HTERT RPE-1 (cell line): Measurements from ENCODE around the gene CRTC3.
"Not testable (repeated sequence)": the region's sequence is repeated elsewhere in the genome, so short reads cannot be mapped to it uniquely, and the experiment has no call there.

Source experiments
- in situ Hi-C: fragments of 300-500 bp; cut with MboI; formaldehyde crosslinking; loops from 4 replicates; pipeline ENCODE4 v1.14.3; 2020; ENCODE audit warnings: low sequenced_read_pairs

CRTC3 gene

DNA sequence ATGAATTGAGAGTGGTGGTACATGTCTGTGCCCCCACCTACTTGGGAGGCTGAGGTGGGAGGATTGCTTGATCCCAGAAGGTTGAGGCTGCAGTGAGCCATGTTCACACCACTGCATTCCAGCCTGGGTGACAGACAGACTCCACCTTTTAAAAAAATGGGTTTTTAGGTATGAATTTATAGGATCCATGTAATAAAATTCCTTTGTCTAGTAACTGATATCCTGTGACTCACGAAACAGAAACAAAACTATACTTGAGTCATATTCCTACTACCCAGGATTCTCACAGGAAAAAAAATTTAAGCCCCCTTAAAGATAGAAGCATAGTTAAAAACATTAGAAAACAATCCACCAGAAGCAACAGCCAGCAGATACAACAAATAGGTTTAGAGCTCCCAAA, 10.0 kb upstream of the CRTC3 start:
- in situ Hi-C loops: no loop called here

DNA sequence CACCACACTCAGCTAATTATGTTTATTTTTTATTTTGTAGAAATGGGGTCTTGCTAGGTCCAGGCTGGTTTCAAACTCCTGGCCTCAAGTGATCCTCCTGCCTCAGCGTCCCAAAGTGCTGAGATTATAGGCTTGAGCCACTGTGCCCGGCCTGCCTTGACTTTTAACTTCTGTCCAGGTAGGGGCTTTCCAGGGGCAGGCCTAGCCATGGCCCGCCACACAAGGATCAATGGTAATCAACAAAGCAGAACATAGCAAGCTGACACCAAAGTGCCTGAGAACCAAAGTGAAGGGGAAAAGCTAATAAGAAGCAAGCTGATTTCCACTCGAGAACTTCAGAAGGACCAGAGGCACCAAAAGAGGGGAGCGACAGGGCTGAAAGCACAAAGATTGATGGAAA, 9.4 kb upstream of the CRTC3 start:
- in situ Hi-C loops: no loop called here

DNA sequence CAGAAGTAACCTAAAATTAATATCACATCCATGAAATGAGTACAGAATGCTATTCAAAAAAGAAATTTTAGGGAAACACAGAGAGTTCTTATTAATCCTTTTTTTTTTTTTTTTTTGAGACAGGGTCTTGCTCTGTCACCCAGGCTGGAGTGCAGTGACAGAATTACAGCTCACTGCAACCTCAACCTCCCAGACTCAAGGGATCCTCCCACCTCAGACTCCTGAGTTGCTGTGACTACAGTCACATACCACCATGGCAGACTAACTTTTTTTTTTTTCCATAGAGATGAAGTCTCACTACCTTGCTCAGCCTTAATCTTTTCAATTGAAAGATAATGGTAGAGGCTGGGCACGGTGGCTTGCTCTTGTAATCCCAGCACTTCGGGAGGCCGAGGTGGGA, 6.3 kb upstream of the CRTC3 start:
- in situ Hi-C loops: no loop called here

DNA sequence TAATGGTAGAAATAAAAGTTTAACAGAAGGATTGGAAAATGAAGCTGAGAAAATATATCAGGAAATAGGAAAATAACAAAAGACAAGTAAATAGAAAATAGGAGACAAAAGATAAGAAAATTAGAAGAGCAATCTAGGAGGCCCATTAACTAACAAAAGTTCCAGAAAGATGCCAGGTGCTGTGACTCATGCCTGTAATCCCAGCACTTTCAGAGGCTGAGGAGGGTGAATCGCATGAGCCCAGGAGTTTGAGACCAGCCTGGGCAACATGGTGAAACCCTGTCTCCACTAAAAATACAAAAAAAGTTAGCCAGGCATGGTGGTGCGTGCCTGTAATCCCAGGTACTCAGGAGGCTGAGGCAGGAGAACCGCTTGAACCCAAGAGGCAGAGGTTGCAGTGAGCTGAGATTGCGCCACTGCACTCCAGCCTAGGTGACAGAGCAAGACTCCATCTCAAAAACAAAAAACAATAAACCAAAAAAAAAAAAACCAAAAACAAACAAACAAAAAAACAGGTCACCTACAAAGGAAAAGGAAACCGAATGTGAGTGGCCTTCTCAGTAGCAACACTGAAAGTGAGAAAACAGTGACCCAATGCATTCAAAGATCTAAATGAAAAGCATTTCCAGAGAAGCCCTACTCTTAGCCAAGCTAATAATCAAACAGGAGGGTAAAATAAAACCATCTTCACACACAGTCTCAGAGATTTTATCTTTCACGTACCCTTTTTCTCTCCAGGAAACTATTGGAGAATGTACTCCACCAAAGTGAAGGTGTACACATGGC, 5.5 kb upstream of the CRTC3 start:
- in situ Hi-C loops: not testable (repeated sequence)

DNA sequence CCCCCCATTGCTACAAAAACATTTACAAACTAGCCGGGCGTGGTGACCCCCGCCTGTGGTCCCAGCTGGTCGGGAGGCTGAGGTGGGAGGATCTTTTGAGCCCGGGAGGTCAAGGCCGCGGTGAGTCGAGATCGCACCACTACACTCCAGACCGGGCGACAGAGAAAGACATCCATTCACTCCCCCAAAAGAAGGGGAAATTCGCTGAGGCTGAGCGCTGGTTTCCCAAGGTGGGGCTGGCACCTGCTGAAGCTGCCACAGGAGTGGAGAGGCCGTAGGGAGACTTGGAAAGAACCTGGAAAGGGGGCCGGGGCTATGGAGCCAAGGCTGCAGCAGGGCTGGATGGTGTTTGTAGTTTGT, 732 bp upstream of the CRTC3 start:
- in situ Hi-C loops: no loop called here

DNA sequence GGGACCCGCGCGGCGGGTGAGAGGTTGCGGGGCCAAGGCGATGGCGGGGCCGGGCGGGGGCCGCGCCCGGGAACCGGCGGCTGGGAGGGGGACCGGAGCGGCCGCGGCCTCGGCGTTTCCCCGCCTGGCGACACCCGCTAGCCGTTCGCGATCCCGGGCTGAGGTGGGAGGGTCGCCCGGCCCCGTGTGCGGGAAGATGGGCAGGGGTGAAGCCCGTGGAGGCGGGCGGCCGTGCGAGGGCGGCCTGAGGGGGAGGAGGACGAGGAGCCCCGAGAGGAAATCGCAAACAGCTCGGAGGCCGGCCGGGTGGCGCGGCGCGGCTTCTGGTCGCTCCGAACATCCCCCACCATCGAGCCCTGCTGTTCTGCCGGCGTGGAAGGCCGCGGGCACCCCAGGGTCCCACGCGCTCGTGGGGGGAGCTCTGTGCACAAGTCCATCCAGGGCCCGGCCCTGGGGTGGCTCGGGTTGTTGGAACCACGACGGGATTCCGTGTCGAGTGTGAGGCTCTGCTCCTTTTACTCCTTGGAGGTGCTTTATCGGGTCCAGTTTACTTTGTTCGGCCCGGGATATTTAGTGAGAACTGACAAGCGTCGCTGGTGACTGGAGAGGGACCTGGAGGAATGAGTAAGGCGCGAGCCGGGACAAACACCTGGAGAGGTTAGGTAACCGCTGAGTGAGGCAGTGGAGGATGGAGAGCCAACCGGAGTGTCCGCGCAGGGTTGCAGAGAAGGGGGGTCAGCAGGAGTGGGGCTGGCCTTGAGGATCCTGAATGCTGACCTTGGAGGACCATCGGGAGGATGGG, 728 bp downstream of the CRTC3 start:
- in situ Hi-C loops: no loop called here

DNA sequence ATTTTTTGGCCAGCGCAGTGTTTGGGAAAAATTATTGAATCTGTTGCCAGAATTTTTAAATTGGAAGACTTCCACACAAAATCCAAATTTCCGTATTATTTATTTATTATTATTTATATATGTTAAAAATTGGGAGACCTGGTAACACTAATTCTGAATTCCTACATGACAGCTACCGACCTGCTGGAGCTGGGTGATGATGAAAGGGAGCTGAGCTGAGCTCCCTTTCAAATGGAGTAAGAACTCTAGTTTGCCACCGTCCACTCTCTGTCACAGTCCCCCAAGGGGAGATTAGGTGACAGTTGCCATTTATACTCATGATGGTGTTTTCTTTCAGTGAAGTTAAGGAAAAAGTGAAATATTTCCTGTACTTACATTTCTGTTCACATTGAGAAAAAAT, 1.4 kb downstream of the CRTC3 start:
- in situ Hi-C loops: no loop called here

DNA sequence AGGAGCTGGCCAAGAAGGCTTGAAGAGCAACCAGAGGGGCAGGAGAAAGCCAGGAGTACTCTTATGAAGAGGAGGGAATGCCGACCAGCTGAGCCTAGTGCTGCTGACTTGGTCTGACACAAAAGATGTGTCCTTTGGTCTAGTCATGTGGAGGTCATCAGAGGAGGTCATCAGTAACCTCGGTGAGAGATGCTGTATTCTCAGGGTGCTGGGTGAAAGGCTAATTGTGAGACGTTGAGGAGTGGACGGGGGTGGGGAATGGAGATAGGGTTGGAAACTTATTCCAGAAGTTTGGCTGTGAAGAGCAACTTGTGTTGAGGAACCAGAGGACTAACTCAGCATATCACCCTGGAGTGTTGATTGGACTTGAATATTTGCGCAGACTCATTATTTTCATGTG, 5.5 kb downstream of the CRTC3 start:
- in situ Hi-C loops: no loop called here

DNA sequence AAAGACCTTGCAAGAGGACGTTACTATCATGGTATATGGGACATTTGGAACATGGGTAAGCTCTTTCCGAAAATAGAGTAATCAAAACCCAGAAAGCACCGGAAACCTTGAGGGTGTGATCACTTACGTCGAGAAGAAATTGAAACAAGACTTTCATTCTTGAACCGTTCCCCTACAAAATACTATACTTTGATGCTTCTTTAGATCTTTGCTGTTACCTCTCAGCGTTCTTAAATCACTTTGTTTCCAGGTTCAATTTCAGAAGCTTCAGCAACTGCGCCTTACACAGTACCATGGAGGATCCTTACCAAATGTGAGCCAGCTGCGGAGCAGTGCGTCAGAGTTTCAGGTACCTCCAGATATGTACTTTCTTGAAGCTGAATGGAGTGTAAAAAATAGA, 10.1 kb downstream of the CRTC3 start:
- in situ Hi-C loops: no loop called here

DNA sequence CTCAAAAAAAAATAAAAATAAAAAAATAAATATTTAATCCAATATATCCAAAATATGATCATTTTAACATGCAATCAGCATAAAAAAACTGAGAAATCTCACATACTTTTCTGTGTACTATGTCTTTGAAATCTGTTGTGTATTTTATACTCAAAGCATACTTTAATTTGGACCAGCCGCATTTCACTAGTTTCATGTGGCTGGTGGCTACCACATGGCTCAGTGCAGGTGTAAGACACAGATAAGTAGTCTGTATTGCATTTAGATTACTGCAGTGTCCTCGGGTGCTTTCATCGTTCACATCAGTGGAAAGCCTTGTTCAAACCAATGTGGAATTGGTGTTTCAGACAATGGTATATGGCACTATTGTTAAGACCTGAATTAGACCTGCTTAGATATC, 11.0 kb downstream of the CRTC3 start:
- in situ Hi-C loops: no loop called here

DNA sequence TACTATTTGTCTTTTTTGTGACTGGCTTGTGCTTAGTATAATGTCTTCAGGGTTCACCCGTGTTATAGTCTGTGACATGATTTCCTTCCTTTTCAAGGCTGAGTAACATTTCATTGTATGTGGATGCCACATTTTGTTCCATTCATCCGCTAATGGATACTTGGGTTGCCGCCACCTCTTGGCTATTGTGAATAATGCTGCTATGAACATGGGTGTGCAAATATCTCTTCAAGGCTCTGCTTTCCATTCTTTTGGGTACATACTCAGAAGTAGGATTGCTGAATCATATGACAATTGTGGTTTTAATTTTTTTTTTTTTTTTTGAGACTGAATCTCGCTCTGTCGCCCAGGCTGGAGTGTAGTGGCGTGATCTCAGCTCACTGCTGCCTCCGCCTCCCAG, 15.4 kb downstream of the CRTC3 start:
- in situ Hi-C loops: no loop called here

DNA sequence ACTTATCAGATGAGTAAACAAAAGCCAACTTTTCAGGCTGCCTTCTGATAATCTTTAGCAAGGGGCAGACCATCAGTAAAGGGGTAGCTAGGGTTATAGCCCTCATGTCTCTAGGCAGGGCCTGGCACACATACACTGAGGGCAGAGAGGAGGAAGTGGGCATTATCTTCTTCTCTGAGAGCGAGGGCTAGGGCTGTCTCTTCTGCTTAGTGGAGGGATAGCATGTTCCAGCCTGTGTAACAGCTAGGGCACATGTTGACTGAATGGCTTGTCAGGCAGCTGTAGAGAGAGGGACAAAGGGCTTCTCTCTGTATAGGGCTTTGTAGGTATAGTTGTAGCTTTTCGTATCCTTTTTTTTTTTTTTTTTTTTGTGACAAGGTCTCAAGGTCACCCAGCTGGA, 17.8 kb downstream of the CRTC3 start:
- in situ Hi-C loops: no loop called here

DNA sequence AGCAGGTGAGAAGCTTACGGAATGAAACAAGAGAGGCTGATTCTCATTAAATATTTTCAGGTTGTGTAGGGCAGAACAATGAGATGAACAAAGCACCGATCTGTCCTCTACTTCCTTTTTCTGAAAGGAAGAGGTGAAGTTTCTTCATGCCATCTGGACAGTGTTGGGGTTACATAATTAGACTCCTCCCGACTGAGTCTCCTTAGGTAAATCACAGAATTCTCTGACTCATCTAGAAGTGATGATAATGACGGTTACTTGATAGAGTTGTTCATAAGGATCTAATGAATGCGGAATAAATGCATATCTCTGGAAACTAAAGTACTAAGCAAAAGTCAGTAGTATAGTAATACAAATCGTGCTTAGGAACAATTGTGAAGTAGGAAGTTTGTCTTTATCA, 21.2 kb downstream of the CRTC3 start:
- in situ Hi-C loops: no loop called here

DNA sequence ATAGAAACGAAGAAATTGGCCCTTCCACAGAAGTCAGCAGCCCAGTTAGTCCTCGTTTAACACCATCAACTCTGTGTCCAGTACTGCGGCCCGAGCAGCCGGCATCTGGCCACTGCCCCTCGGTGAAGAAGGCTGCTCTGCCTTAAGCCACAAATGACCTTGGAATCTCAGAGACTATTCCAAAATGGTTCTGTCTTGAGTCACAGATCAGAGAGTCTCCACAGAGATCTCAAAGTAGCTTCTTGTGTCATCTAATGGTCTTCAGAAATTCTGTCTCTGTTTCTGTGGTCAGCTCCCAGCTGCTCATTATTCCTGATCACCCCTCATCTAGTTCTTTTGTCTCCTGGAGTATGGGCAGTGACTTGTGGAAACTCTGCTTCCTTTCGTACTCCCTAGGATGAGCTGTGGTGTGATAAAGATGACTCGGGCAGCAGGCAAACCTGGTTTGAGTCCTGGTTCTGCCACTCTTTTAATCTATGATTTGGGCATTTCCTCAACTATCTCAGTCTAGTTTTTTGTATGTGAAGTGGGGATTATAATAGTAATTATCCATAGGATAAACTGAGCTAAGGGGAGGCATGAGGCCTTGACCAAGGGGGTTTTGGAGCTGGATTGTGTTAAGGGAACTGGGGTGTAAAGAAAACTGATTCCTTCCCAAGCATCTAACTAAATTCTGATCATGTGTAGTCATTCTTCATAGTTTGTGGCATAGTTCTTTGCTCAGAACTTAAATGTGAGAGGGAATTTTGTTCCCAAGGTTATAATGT, 22.6 kb downstream of the CRTC3 start:
- in situ Hi-C loops: no loop called here

DNA sequence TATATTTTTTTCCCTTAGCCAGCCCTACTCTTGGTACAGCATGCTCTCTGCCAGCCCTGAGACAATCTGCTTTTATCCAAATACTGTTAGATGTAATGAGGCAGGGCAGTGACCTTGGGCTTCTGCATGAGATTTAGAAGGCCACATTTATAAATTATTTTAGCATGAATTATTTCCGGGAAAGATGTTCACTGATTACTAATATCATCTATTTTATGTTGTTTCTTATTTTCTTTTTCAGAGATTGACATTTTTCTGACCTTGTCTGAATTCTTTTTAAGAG, 23.1 kb downstream of the CRTC3 start:
- in situ Hi-C loops: no loop called here

DNA sequence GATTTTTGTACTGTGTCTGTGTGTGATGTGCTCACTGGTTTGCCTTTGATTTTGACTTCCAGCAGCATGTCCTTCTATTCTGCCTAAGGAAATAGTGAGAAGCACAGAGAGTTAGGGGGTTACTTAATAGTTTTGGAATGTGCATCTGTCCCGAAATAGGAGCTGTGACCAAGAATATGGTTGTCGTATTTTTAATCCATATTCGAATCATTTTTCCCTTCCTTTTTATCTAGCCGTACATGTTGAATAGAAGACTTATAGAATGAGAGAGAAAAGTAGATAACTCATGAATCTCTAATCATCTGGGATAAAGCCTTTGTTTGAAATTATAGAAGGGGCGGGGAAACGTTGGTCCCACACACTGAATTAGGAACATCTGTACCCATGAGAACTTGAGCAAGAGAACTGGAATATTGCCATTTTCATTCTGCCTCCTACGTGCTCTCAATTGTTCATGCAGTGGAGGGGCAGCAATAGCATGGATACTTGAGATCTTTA, 23.6 kb downstream of the CRTC3 start:
- in situ Hi-C loops: no loop called here

DNA sequence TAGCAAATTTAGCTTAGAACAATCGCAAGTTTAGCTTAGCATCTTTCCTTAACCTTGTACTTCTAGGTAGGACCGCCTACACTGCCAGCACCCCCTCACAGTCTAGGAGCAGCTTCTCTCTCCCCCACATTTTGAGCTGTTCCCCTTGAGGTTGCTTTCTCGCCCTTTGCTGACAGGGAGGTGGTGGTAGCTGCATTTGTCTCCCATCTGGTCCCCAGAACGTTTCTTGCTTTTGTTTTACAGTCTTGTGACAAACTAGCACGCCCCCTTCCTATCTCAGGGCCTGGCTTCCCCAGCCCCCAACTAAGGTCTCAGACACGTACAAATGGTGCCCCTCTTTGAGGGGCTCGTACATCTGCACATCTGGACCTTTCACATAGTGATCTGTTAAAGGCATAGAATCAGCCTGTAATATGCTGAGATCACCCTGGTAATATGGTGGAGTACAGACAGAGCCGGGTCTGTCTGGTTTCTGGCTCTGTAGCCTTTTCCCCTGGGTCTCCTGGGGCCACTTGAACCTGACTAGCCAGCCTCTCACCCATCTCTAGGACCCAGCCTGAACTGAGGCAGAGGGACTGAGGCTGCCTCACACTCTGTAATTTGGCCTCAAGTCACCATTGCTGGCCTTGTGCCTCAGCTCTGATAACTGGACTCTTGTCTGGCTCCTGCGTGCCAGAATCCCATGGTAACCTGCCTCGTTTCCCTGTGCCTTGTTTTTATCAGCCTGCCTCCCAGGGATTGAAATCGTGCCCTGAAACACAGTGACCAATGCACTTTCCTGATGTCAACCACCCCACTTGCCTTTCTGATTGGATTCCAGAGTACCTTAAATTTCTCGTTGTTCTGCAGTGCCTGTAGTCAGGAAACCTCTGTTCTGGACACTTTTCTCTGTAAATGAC, 27.7 kb downstream of the CRTC3 start:
- in situ Hi-C loops: no loop called here

DNA sequence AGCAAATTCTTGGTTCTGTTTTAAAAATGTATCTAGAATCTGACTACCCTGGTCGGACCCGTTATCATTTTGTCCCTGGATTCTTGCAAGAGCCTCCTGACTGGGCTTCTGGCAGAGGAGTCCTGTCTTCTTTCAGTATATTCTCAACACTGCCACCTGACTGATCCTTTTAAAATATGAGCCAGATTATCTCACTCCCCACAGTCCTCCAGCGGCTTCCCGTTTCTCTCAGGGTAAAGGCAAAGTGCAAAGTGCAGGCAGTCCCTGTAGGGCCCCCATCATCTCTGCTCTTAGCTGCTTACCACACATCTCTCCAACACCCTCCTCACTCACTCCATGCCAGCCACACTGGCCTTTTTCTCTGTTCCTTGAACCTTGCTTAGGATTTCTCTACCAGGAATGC, 28.4 kb downstream of the CRTC3 start:
- in situ Hi-C loops: no loop called here

DNA sequence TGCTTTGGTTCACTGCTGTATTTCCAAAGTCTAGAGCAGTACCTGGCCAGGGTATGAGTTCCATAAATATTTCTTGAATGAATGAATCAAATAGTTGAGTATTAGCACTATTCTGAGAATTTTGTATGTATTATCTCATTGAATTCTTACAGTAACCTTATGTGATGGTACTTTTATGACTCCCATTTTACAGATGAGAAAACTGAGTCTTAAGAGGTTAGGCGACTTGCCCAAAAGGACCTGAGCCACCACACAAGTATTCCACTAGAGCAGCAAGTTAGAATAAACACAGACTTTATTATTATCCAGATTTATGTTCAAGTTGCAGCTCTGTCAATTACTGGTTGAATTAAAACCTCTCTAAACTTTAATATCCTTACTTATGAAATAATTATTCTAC, 29.4 kb downstream of the CRTC3 start:
- in situ Hi-C loops: no loop called here

DNA sequence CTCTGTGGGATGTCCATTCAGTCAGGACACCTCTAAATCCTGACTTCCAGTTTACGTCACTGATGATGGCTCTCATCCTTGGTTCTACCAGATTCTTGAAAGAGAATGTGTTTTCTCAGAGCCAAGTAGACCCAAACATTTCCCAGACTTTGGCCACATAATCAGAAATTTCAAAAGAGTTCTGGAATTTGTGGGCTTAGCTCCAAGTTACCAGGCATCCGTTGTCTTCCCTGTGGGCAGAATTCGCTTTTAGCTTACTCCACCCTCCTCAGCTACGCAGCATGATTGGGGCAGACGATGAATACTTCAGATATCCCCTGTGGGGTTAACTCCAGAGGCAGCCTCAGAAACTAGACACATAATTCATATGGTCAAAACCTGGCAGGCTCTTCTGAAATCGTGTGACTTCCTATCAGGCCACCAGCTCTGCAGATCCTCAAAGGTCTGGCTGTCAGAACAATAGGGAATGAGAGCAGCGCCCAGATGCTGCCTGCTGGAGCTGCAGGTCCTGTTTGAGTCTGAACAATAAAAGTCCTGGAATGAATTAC, 30.6 kb downstream of the CRTC3 start:
- in situ Hi-C loops: no loop called here
